GM18519 (cell line): ENCODE data around the gene SPDYE18.
"Not testable (repeated sequence)": the region's sequence is repeated elsewhere in the genome, so short reads cannot be mapped to it uniquely, and the experiment has no call there.

ENCODE experiments used
- ATAC-seq: cut with Tn5 transposase; IDR thresholded peaks from one replicate; pipeline ENCODE4 v1.9.1; 2021; ENCODE audit warnings: mild to moderate bottlenecking, moderate library complexity; ENCODE audit not compliant: unreplicated experiment, low FRiP score

The SPDYE18 gene

GRCh38 chr7:77006127-77007110 is 55.9 kb downstream of the SPDYE18 start:
- ATAC-seq, result not testable (repeated sequence)

- ATAC-seq, result not testable (repeated sequence)
Measured at GRCh38 chr7:77005461-77006057, 56.8 kb downstream of the SPDYE18 start.

- ATAC-seq, result not testable (repeated sequence)
Measured at GRCh38 chr7:77004151-77004550, 58.2 kb downstream of the SPDYE18 start.

GRCh38 chr7:77003241-77003640 is 59.1 kb downstream of the SPDYE18 start:
- not testable (repeated sequence) for ATAC-seq

GRCh38 chr7:77002678-77003233 is 59.6 kb downstream of the SPDYE18 start:
- ATAC-seq, result not testable (repeated sequence)

- ATAC-seq, result not testable (repeated sequence)
Measured at GRCh38 chr7:77002104-77002503, 60.3 kb downstream of the SPDYE18 start.
